HEK293 (cell line): Measurements from ENCODE around the gene ARMC5.

Experiments
- CTCF ChIP-seq: fragments of 450-650 bp; formaldehyde crosslinking; IDR thresholded peaks from 2 replicates; pipeline ENCODE4 v1.5.1; 2016; ENCODE audit warnings: missing biosample characterization, missing genetic modification characterization
- GLIS1 ChIP-seq: fragments of 450-650 bp; formaldehyde crosslinking; IDR thresholded peaks from 2 replicates; pipeline ENCODE4 v1.5.1; 2016; ENCODE audit warnings: missing biosample characterization, missing genetic modification characterization
- HOXD13 ChIP-seq: sonication (generic); formaldehyde crosslinking; IDR thresholded peaks from 2 replicates; pipeline ENCODE4 v1.8.0; 2022; ENCODE audit warnings: missing genetic modification reagents, borderline replicate concordance
- KLF7 ChIP-seq: fragments of 450-650 bp; formaldehyde crosslinking; IDR thresholded peaks from 2 replicates; pipeline ENCODE4 v1.5.1; 2016; ENCODE audit warnings: missing biosample characterization, missing genetic modification characterization, borderline replicate concordance
- PBX3 ChIP-seq: sonication (generic); formaldehyde crosslinking; IDR thresholded peaks from 2 replicates; pipeline ENCODE4 v1.8.1; 2022; ENCODE audit warnings: mild to moderate bottlenecking, moderate library complexity, missing genetic modification reagents
- REST ChIP-seq: fragments of 450-650 bp; formaldehyde crosslinking; IDR thresholded peaks from 2 replicates; pipeline ENCODE4 v1.5.1; 2016; ENCODE audit warnings: missing biosample characterization, missing genetic modification characterization
- SCRT2 ChIP-seq: fragments of 450-650 bp; formaldehyde crosslinking; IDR thresholded peaks from 2 replicates; pipeline ENCODE4 v1.5.1; 2016; ENCODE audit warnings: missing biosample characterization, missing genetic modification characterization
- SP2 ChIP-seq: fragments of 450-650 bp; formaldehyde crosslinking; IDR thresholded peaks from 2 replicates; pipeline ENCODE4 v1.5.1; 2016; ENCODE audit warnings: missing biosample characterization, missing genetic modification characterization
- SP3 ChIP-seq: fragments of 450-650 bp; formaldehyde crosslinking; IDR thresholded peaks from 2 replicates; pipeline ENCODE4 v1.5.1; 2016; ENCODE audit warnings: missing biosample characterization, missing genetic modification characterization
- ZEB2 ChIP-seq: fragments of 450-650 bp; formaldehyde crosslinking; IDR thresholded peaks from 2 replicates; pipeline ENCODE4 v1.5.1; 2016; ENCODE audit warnings: missing biosample characterization, missing genetic modification characterization
- ZFP3 ChIP-seq: fragments of 450-650 bp; formaldehyde crosslinking; IDR thresholded peaks from 2 replicates; pipeline ENCODE4 v1.5.1; 2016; ENCODE audit warnings: low read depth, missing biosample characterization, missing genetic modification characterization
- ZFP41 ChIP-seq: fragments of 450-650 bp; formaldehyde crosslinking; IDR thresholded peaks from 2 replicates; pipeline ENCODE4 v1.5.1; 2016; ENCODE audit warnings: missing biosample characterization, missing genetic modification characterization, borderline replicate concordance
- ZNF18 ChIP-seq: fragments of 450-650 bp; formaldehyde crosslinking; IDR thresholded peaks from 2 replicates; pipeline ENCODE4 v1.5.1; 2016; ENCODE audit warnings: missing biosample characterization, missing genetic modification characterization
- ZNF2 ChIP-seq: fragments of 450-650 bp; formaldehyde crosslinking; IDR thresholded peaks from 2 replicates; pipeline ENCODE4 v1.5.1; 2016; ENCODE audit warnings: missing biosample characterization, missing genetic modification characterization
- ZNF335 ChIP-seq: fragments of 450-650 bp; formaldehyde crosslinking; conservative IDR thresholded peaks from 2 replicates; pipeline ENCODE4 v1.5.1; 2016; ENCODE audit warnings: missing biosample characterization, missing genetic modification characterization
- ZNF394 ChIP-seq: fragments of 450-650 bp; formaldehyde crosslinking; IDR thresholded peaks from 2 replicates; pipeline ENCODE4 v1.5.1; 2016; ENCODE audit warnings: missing biosample characterization, missing genetic modification characterization, mild to moderate bottlenecking, moderate library complexity, borderline replicate concordance
- ZNF423 ChIP-seq: fragments of 450-650 bp; formaldehyde crosslinking; IDR thresholded peaks from 2 replicates; pipeline ENCODE4 v1.5.1; 2016; ENCODE audit warnings: missing biosample characterization, missing genetic modification characterization
- ZNF426 ChIP-seq: fragments of 450-650 bp; formaldehyde crosslinking; IDR thresholded peaks from 2 replicates; pipeline ENCODE4 v1.5.1; 2017; ENCODE audit warnings: missing biosample characterization, missing genetic modification characterization, mild to moderate bottlenecking, inconsistent platforms, moderate library complexity
- ZNF513 ChIP-seq: fragments of 450-650 bp; IDR thresholded peaks from 2 replicates; pipeline ENCODE4 v1.5.1; 2018; ENCODE audit warnings: missing biosample characterization, missing genetic modification characterization
- ZNF521 ChIP-seq: fragments of 450-650 bp; formaldehyde crosslinking; IDR thresholded peaks from 2 replicates; pipeline ENCODE4 v1.5.1; 2017; ENCODE audit warnings: missing biosample characterization, mild to moderate bottlenecking, missing genetic modification characterization
- ZNF548 ChIP-seq: fragments of 450-650 bp; formaldehyde crosslinking; IDR thresholded peaks from 2 replicates; pipeline ENCODE4 v1.5.1; 2016; ENCODE audit warnings: missing biosample characterization, missing genetic modification characterization
- ZNF561 ChIP-seq: fragments of 450-650 bp; IDR thresholded peaks from 2 replicates; pipeline ENCODE4 v1.5.1; 2018; ENCODE audit warnings: missing biosample characterization, missing genetic modification characterization, borderline replicate concordance
- ZNF670 ChIP-seq: fragments of 450-650 bp; formaldehyde crosslinking; IDR thresholded peaks from 2 replicates; pipeline ENCODE4 v1.5.1; 2016; ENCODE audit warnings: missing biosample characterization, missing genetic modification characterization, low read depth
- ZNF692 ChIP-seq: fragments of 450-650 bp; formaldehyde crosslinking; IDR thresholded peaks from 2 replicates; pipeline ENCODE4 v1.5.1; 2016; ENCODE audit warnings: missing biosample characterization, missing genetic modification characterization
- ZNF785 ChIP-seq: fragments of 450-650 bp; formaldehyde crosslinking; IDR thresholded peaks from 2 replicates; pipeline ENCODE4 v1.5.1; 2016; ENCODE audit warnings: missing biosample characterization, missing genetic modification characterization
- ZNF843 ChIP-seq: fragments of 450-650 bp; formaldehyde crosslinking; IDR thresholded peaks from 2 replicates; pipeline ENCODE4 v1.5.1; 2016; ENCODE audit warnings: missing biosample characterization, missing genetic modification characterization
- ZXDB ChIP-seq: fragments of 450-650 bp; formaldehyde crosslinking; IDR thresholded peaks from 2 replicates; pipeline ENCODE4 v1.5.1; 2016; ENCODE audit warnings: missing biosample characterization, missing genetic modification characterization

The ARMC5 gene

GRCh38 chr16:31458073-31458843 lies 1.0 kb upstream of the ARMC5 start (continued):
- TF ChIP-seq ZNF521 (no peak), SP3 (peak; percentile 39), ZNF692 (0 out of 2 replicates have a peak, but pooled peaks have one; percentile 14), CTCF (peak; percentile 88), ZNF18 (tag by site-specific recombination) (0 out of 2 replicates have a peak, but pooled peaks have one; percentile 45), ZFP41 (tag by site-specific recombination) (no peak), ZNF513 (tag by site-specific recombination) (no peak), SCRT2 (tag by site-specific recombination) (peak; percentile 94), ZNF670 (tag by site-specific recombination) (no peak), HOXD13 (CRISPR knock-in tag) (no peak), ZXDB (tag by site-specific recombination) (peak; percentile 56; the same call in 1 of the 2 replicates), ZNF423 (tag by site-specific recombination) (no peak), REST (tag by site-specific recombination) (no peak), ZEB2 (tag by site-specific recombination) (0 out of 2 replicates have a peak, but pooled peaks have one; percentile 12), ZFP3 (tag by site-specific recombination) (no peak), ZNF2 (tag by site-specific recombination) (no peak), ZNF394 (tag by site-specific recombination) (no peak), PBX3 (CRISPR knock-in tag) (no peak; the same call in 1 of the 2 replicates), ZNF843 (no peak), ZNF426 (tag by site-specific recombination) (no peak), ZNF561 (tag by site-specific recombination) (peak; percentile 3; the same call in 1 of the 2 replicates), SP2 (tag by site-specific recombination) (no peak), ZNF335 (tag by site-specific recombination) (no peak), ZNF785 (tag by site-specific recombination) (no peak), ZNF548 (tag by site-specific recombination) (no peak), GLIS1 (tag by site-specific recombination) (no peak), KLF7 (no peak)
